HepG2 (cell line): ENCODE results near the gene PRKCE. TPM values are rescaled to one million over a fixed set of nuclear protein-coding genes. Genes with fewer than 3 reads are reported as not detected.
A peak's percentile ranks its signal among the peaks of the same experiment; 100 is the strongest.

Experiments used
- EHMT2 ChIP-seq: fragments of 200-600 bp; sonication (generic); IDR thresholded peaks from 2 replicates; pipeline ENCODE4 v1.7.0; 2017; ENCODE audit warnings: antibody characterized with exemption, low read depth, low read length, borderline replicate concordance
- GABPB1 ChIP-seq: IDR thresholded peaks from 2 replicates; pipeline ENCODE4 v1.6.1; 2016; ENCODE audit warnings: mild to moderate bottlenecking, missing genetic modification reagents, moderate library complexity, missing compliant biosample characterization
- KDM2A ChIP-seq: sonication (generic); formaldehyde crosslinking; IDR thresholded peaks from 2 replicates; pipeline ENCODE4 v1.4.0; 2020; ENCODE audit warnings: low read depth, missing genetic modification reagents, borderline replicate concordance
- KLF16 ChIP-seq, 2 experiments: sonication (generic) in 1 of 2; formaldehyde crosslinking in 1 of 2; IDR thresholded peaks; 2 replicates each; pipeline versions ENCODE4 v1.6.1 to v1.8.0; 2016 to 2023; ENCODE audit warnings: missing genetic modification reagents in 2 of 2, missing compliant biosample characterization in 1 of 2
- LCORL ChIP-seq, 2 experiments: fragments of 450-650 bp in 1 of 2; sonication (generic) in 1 of 2; formaldehyde crosslinking in 1 of 2; IDR thresholded peaks; 2 replicates each; pipeline versions ENCODE4 v1.5.0 to v1.6.1; 2017 to 2020; ENCODE audit warnings: antibody characterized with exemption in 1 of 2, missing genetic modification reagents in 1 of 2
- NCOA5 ChIP-seq: sonication (generic); formaldehyde crosslinking; IDR thresholded peaks from 2 replicates; pipeline ENCODE4 v1.4.0; 2020; ENCODE audit warnings: missing genetic modification reagents
- NR2F2 ChIP-seq: IDR thresholded peaks from 2 replicates; pipeline ENCODE4 v1.6.1; 2012; ENCODE audit warnings: low read depth, inconsistent platforms, borderline replicate concordance
- NRL ChIP-seq: sonication (generic); formaldehyde crosslinking; IDR thresholded peaks from 2 replicates; pipeline ENCODE4 v1.5.0; 2020; ENCODE audit warnings: missing genetic modification reagents, mild to moderate bottlenecking, moderate library complexity, borderline replicate concordance
- PAX8 ChIP-seq: sonication (generic); formaldehyde crosslinking; IDR thresholded peaks from 2 replicates; pipeline ENCODE4 v1.8.0; 2022; ENCODE audit warnings: mild to moderate bottlenecking, missing genetic modification reagents, borderline replicate concordance
- PITX1 ChIP-seq: sonication (generic); formaldehyde crosslinking; IDR thresholded peaks from 2 replicates; pipeline ENCODE4 v1.5.1; 2020; ENCODE audit warnings: mild to moderate bottlenecking, missing genetic modification reagents
- POGZ ChIP-seq: sonication (generic); formaldehyde crosslinking; IDR thresholded peaks from 2 replicates; pipeline ENCODE4 v1.4.0; 2020; ENCODE audit warnings: mild to moderate bottlenecking, missing genetic modification reagents
- REPIN1 ChIP-seq: sonication (generic); formaldehyde crosslinking; IDR thresholded peaks from 2 replicates; pipeline ENCODE4 v1.8.0; 2022; ENCODE audit warnings: missing genetic modification reagents, low read depth, mild to moderate bottlenecking, borderline replicate concordance
- TOE1 ChIP-seq: sonication (generic); formaldehyde crosslinking; IDR thresholded peaks from 2 replicates; pipeline ENCODE4 v1.4.0; 2020; ENCODE audit warnings: mild to moderate bottlenecking, missing genetic modification reagents
- YY1 ChIP-seq: IDR thresholded peaks from 2 replicates; pipeline ENCODE4 v1.6.1; 2011; ENCODE audit warnings: low read length, low read depth, moderate library complexity, mild to moderate bottlenecking; ENCODE audit not compliant: insufficient read depth, insufficient replicate concordance
- ZNF232 ChIP-seq: sonication (generic); formaldehyde crosslinking; IDR thresholded peaks from 2 replicates; pipeline ENCODE4 v1.4.0; 2020; ENCODE audit warnings: missing genetic modification reagents, borderline replicate concordance
- ZNF34 ChIP-seq: sonication (generic); formaldehyde crosslinking; IDR thresholded peaks from 2 replicates; pipeline ENCODE4 v1.4.0; 2020; ENCODE audit warnings: mild to moderate bottlenecking, missing genetic modification reagents, borderline replicate concordance
- ZNF44 ChIP-seq: sonication (generic); formaldehyde crosslinking; IDR thresholded peaks from 2 replicates; pipeline ENCODE4 v1.5.1; 2020; ENCODE audit warnings: mild to moderate bottlenecking, missing genetic modification reagents
- ZNF598 ChIP-seq: sonication (generic); formaldehyde crosslinking; IDR thresholded peaks from 2 replicates; pipeline ENCODE4 v1.5.1; 2020; ENCODE audit warnings: mild to moderate bottlenecking, missing genetic modification reagents, borderline replicate concordance
- polyA plus RNA-seq, 8 experiments: library from polyadenylated mRNA; depleted of rRNA in 3 of 8; stranded (reverse) in 7 of 8; unstranded in 1 of 8; fragments of >200 nt; fragmentation: Illumina TruSeq in 4 of 8; extraction: Trizol in 4 of 8; gene quantifications; 2 replicates each; pipeline versions ENCODE4 v1.2.1 to v1.2.3, GENCODE V29; 2011 to 2016; ENCODE audit warnings: low read depth in 4 of 8, missing spikeins in 1 of 8, mixed read lengths in 1 of 8; ENCODE audit not compliant: insufficient read depth in 1 of 8
- total RNA-seq, 5 experiments: library from RNA; depleted of rRNA; stranded (reverse); fragments of >200 nt; fragmentation: Illumina TruSeq; extraction: Trizol; gene quantifications; 2 replicates each; pipeline ENCODE4 v1.2.3, GENCODE V29; 2016; ENCODE audit warnings: low read depth in 1 of 5
- TF ChIP-seq, protein P1 (sequence below): sonication (generic); formaldehyde crosslinking; IDR thresholded peaks from 2 replicates; pipeline ENCODE4 v1.5.1; 2020; ENCODE audit warnings: mild to moderate bottlenecking, missing genetic modification reagents, borderline replicate concordance
- TF ChIP-seq, protein P2 (sequence below): sonication (generic); formaldehyde crosslinking; IDR thresholded peaks from 2 replicates; pipeline ENCODE4 v1.4.0; 2020; ENCODE audit warnings: missing genetic modification reagents, borderline replicate concordance

Gene PRKCE
- total and polyA plus RNA-seq, 2 of the 13 experiments (the other 11 are each of a cell fraction or from before 2014, with no cell fraction given) = 1.0 to 3.9 TPM

DNA sequence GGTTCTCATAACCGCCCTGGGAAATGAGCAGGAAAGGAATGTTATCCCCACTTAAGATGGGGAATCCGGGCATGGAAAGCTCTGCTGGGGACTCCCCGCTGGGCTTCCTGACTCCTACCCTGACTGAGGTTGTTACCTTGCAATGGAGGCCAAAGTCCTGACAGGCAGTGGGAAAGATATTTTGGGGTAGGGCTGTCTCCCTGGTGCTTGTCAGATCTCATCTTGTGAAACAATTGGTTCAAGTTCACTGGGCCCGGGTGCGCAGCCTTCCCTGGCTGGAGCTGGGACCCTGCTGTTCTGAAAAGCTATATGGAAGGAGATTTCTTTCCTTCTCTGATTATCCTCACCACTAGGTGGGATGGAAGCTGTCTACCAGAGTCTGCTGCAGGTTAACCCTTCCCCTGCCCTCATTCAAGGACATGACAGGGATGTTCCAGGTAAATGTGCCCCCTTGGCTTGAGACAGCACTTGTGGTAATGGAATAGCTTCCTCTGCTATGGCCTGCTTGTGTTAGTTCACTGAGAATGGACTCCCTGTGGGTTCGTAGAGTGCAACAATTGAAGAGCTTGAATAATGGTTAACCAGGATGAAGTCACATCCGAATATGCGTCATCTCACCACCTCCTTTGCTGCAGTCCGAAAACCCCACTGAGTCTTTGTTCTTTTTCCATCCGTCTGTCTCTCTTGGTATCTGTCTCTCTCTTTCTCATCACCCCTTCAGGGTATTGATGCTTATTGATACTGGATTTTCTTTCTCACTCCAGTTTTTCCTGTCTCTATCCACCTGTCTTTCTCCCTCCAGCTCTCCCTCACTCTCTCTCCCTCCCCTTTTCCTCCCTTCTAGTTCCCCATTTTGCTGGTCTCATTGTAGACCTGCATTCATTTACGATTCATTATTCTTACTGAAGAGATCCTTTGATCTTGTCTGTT, 577.9 kb downstream of the PRKCE start (continued):
- TF ChIP-seq, protein P1, sequence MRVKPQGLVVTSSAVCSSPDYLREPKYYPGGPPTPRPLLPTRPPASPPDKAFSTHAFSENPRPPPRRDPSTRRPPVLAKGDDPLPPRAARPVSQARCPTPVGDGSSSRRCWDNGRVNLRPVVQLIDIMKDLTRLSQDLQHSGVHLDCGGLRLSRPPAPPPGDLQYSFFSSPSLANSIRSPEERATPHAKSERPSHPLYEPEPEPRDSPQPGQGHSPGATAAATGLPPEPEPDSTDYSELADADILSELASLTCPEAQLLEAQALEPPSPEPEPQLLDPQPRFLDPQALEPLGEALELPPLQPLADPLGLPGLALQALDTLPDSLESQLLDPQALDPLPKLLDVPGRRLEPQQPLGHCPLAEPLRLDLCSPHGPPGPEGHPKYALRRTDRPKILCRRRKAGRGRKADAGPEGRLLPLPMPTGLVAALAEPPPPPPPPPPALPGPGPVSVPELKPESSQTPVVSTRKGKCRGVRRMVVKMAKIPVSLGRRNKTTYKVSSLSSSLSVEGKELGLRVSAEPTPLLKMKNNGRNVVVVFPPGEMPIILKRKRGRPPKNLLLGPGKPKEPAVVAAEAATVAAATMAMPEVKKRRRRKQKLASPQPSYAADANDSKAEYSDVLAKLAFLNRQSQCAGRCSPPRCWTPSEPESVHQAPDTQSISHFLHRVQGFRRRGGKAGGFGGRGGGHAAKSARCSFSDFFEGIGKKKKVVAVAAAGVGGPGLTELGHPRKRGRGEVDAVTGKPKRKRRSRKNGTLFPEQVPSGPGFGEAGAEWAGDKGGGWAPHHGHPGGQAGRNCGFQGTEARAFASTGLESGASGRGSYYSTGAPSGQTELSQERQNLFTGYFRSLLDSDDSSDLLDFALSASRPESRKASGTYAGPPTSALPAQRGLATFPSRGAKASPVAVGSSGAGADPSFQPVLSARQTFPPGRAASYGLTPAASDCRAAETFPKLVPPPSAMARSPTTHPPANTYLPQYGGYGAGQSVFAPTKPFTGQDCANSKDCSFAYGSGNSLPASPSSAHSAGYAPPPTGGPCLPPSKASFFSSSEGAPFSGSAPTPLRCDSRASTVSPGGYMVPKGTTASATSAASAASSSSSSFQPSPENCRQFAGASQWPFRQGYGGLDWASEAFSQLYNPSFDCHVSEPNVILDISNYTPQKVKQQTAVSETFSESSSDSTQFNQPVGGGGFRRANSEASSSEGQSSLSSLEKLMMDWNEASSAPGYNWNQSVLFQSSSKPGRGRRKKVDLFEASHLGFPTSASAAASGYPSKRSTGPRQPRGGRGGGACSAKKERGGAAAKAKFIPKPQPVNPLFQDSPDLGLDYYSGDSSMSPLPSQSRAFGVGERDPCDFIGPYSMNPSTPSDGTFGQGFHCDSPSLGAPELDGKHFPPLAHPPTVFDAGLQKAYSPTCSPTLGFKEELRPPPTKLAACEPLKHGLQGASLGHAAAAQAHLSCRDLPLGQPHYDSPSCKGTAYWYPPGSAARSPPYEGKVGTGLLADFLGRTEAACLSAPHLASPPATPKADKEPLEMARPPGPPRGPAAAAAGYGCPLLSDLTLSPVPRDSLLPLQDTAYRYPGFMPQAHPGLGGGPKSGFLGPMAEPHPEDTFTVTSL (CRISPR knock-in tag) = no peak
- TF ChIP-seq ZNF44 (peak; percentile 74; the same call in 1 of the 2 replicates), POGZ (CRISPR knock-in tag) (0 out of 2 replicates have a peak, but pooled peaks have one; percentile 30), NR2F2 (no peak), ZNF34 (CRISPR knock-in tag) (no peak), PITX1 (CRISPR knock-in tag) (no peak; the same call in 1 of the 2 replicates), KDM2A (peak; percentile 29; the same call in 1 of the 2 replicates), REPIN1 (CRISPR knock-in tag) (peak; percentile 49; the same call in 1 of the 2 replicates), KLF16 (CRISPR knock-in tag; IDR thresholded peaks at IDR 0.05) (no peak), NCOA5 (CRISPR knock-in tag) (no peak), PAX8 (CRISPR knock-in tag) (no peak), GABPB1 (CRISPR knock-in tag) (no peak; the same call in 1 of the 2 replicates), EHMT2 (0 out of 2 replicates have a peak, but pooled peaks have one; percentile 23), ZNF598 (CRISPR knock-in tag) (peak; percentile 82; the same call in 1 of the 2 replicates), NRL (no peak), TOE1 (0 out of 2 replicates have a peak, but pooled peaks have one; percentile 36), LCORL (IDR thresholded peaks at IDR 0.05) (no peak), LCORL (CRISPR knock-in tag; IDR thresholded peaks at IDR 0.05) (peak; percentile 62; the same call in 1 of the 2 replicates), ZNF232 (CRISPR knock-in tag) (no peak), YY1 (no peak)
- TF ChIP-seq, protein P2, sequence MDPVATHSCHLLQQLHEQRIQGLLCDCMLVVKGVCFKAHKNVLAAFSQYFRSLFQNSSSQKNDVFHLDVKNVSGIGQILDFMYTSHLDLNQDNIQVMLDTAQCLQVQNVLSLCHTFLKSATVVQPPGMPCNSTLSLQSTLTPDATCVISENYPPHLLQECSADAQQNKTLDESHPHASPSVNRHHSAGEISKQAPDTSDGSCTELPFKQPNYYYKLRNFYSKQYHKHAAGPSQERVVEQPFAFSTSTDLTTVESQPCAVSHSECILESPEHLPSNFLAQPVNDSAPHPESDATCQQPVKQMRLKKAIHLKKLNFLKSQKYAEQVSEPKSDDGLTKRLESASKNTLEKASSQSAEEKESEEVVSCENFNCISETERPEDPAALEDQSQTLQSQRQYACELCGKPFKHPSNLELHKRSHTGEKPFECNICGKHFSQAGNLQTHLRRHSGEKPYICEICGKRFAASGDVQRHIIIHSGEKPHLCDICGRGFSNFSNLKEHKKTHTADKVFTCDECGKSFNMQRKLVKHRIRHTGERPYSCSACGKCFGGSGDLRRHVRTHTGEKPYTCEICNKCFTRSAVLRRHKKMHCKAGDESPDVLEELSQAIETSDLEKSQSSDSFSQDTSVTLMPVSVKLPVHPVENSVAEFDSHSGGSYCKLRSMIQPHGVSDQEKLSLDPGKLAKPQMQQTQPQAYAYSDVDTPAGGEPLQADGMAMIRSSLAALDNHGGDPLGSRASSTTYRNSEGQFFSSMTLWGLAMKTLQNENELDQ (CRISPR knock-in tag) = no peak
